Activated T-helper 2 cell treated with anti-CD3 and anti-CD28 coated beads, Interferon-gamma antibody, Interleukin-2, Interleukin-4, amounts not matched to agents 10 μg/mL and 5 μg/mL and 100 μg/mL, durations not matched to agents 14 hours and 24 hours and 36 hours (primary cell): ENCODE results near the gene PHETA2. TPM values are rescaled to one million over a fixed set of nuclear protein-coding genes. Genes with fewer than 3 reads are reported as not detected.
"Not testable (repeated sequence)": the region's sequence is repeated elsewhere in the genome, so short reads cannot be mapped to it uniquely, and the experiment has no call there.

Source experiments
- DNase-seq: peaks from one replicate; pipeline ENCODE4 v3.0.0; 2021; ENCODE audit warnings: low spot score
- H3K27ac Mint-ChIP-seq: one replicate; pipeline ENCODE4 v1.8.0; 2021; ENCODE audit warnings: mixed read lengths
- H3K27me3 Mint-ChIP-seq: one replicate; pipeline ENCODE4 v1.8.0; 2021; ENCODE audit warnings: low read depth, mixed read lengths
- H3K36me3 Mint-ChIP-seq: one replicate; pipeline ENCODE4 v1.8.0; 2021; ENCODE audit warnings: low read depth, mixed read lengths
- H3K4me1 Mint-ChIP-seq: one replicate; pipeline ENCODE4 v1.8.0; 2021; ENCODE audit warnings: low read depth, mixed read lengths
- H3K4me3 Mint-ChIP-seq: one replicate; pipeline ENCODE4 v1.8.0; 2021; ENCODE audit warnings: low read depth, mild to moderate bottlenecking, moderate library complexity, mixed read lengths
- H3K9me3 Mint-ChIP-seq: one replicate; pipeline ENCODE4 v1.8.0; 2021; ENCODE audit warnings: mixed read lengths
- intact Hi-C: fragments of 100-400 bp; cut with micrococcal nuclease; formaldehyde crosslinking; loops from one replicate; pipeline ENCODE4 v1.15.1; 2023
- total RNA-seq: library from RNA; stranded (reverse); gene quantifications from 2 replicates; pipeline ENCODE4 v1.2.3, GENCODE V29; 2022

Gene PHETA2
- total RNA-seq, 1 donor from 2014 or later: 5.7 TPM

DNA sequence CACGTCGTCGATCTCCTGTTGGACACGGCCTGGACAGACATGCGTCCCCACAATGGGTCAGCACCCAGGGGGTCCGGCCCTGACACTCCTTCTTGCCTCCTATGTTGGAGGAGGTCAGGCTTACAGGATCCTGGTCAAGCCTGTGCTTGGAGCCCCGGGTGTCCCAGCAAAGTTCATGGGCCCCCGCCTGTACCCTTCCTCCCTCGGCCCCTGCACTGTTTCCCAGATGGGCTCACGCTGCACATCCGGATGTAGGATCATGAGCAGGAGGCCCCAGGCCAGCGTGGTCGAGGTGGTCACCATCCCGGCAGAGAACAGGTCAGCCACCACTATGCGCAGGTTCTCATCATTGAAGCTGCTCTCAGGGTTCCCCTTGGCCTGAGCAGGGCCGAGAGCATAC, 53.6 kb downstream of the PHETA2 start:
- intact Hi-C loops: no loop called here
- Mint-ChIP-seq H3K9me3 (no peaks in the 10 kb centered on the region), H3K4me3 (no peak overlapping the region), H3K27me3 (no peaks in the 10 kb centered on the region), H3K27ac (no peak overlapping the region), H3K4me1 (no peaks in the 10 kb centered on the region), H3K36me3 (no peaks in the 10 kb centered on the region)
- no peak for DNase-seq

DNA sequence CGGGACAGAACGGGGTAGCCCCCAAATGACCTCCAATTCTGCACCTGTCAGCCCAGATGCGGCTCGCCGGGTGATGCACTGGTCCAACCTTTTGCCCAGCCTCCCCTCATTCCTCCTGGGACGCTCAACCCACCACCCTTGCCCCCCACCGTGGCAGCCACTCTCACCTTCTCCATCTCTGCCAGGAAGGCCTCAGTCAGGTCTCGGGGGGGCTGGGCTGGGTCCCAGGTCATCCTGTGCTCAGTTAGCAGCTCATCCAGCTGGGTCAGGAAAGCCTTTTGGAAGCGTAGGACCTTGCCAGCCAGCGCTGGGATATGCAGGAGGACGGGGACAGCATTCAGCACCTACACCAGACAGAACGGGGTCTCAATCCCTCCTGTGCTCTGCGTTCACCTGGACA, 54.0 kb downstream of the PHETA2 start:
- H3K9me3 Mint-ChIP-seq, H3K4me3 Mint-ChIP-seq, H3K4me1 Mint-ChIP-seq, H3K36me3 Mint-ChIP-seq, DNase-seq, H3K27ac Mint-ChIP-seq, intact Hi-C loops, H3K27me3 Mint-ChIP-seq: not testable (repeated sequence)

Other genes starting within 250 kb of the PHETA2 start
- gene SREBF2, start 241.1 kb upstream of the PHETA2 start, total RNA-seq: 191 and 202 TPM in 2 replicates
- gene SHISA8, start 159.2 kb upstream of the PHETA2 start, total RNA-seq: 1.0 and 1.7 TPM in 2 replicates
- gene TNFRSF13C, start 147.4 kb upstream of the PHETA2 start, total RNA-seq: 2.7 and 3.1 TPM in 2 replicates
- 58.6 and 59.3 TPM in 2 replicates for gene CENPM, start 127.1 kb upstream of the PHETA2 start, total RNA-seq
- 7.1 and 8.5 TPM in 2 replicates for gene SEPTIN3, start 104.8 kb upstream of the PHETA2 start, total RNA-seq
- gene WBP2NL, start 75.5 kb upstream of the PHETA2 start, total RNA-seq: 1.3 and 1.6 TPM in 2 replicates
- 38.8 and 44.9 TPM in 2 replicates for gene NAGA, start 3.4 kb upstream of the PHETA2 start, total RNA-seq
- 65.1 and 69.7 TPM in 2 replicates for gene SMDT1, start 5.5 kb downstream of the PHETA2 start, total RNA-seq
- gene NDUFA6, start 16.5 kb downstream of the PHETA2 start, total RNA-seq: 92.4 and 95.1 TPM in 2 replicates
- gene CYP2D6, start 56.6 kb downstream of the PHETA2 start, total RNA-seq: 3.5 and 3.6 TPM in 2 replicates
- gene TCF20, start 196.4 kb downstream of the PHETA2 start, total RNA-seq: 70.5 and 74.3 TPM in 2 replicates